Stimulated activated CD4-positive, alpha-beta T cell treated with anti-CD3 and anti-CD28 coated beads, Interleukin-12 subunit alpha, Interleukin-12 subunit beta, amount 100 ng/mL, for 24 hours (primary cell): ENCODE data around the gene CASR.

ENCODE experiments used
- DNase-seq, 2 experiments: peaks; one replicate each; pipeline ENCODE4 v3.0.0-alpha.2; 2020; ENCODE audit warnings: low read depth in 2 of 2

CASR gene

DNA sequence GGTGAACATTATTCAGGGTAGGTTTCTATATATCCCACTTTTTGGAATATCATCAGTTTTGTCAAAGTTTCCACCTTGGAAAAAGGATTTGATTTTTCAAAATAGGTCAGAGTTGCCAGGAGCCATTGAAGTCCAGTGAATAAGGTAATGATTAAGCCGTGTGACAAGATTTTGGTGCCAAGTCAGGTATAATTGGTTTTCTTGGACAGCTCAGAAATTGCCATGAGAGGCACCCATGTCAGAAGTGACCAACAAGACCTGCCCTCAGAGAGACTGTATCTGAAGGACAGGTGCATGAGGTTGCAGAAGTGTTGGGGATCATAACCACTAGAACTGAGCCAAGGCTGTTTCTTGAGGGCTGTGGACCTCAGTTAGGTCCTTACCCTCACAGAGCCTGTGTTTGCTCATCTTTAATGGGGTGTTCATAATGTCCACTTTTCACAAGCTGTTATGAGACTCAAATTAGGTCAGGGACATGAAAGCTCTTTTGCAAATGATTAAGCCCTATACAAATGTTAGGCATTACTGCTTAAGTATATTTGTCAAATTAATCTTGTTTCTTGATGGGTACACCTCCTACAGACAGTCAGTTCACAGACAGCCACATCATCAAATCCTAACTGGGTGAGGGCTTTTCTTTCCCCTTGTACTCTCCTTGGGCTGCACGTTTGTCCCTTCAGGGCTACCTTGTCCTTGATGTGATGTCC is 32.3 kb downstream of the CASR start:
- no peak for DNase-seq

DNA sequence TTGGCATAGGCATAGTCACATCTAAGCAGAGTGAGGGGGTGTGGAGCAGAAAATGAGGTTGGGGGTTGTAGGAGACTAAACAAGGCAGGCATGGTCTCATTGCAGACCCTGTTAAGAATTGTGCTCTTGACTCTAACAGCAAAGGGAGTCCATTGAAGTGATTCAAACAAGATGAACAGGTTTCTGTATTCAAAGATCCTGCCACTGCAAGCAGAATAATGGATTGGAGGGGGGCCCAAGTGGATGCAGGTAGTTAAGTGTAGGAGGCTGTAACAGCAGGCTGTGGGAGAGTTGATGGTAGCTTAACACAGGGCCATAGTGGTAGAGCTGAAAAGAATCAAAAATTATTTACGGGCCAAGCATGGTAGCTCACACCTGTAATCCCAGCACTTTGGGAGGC is 34.4 kb downstream of the CASR start:
- no peak for DNase-seq

DNA sequence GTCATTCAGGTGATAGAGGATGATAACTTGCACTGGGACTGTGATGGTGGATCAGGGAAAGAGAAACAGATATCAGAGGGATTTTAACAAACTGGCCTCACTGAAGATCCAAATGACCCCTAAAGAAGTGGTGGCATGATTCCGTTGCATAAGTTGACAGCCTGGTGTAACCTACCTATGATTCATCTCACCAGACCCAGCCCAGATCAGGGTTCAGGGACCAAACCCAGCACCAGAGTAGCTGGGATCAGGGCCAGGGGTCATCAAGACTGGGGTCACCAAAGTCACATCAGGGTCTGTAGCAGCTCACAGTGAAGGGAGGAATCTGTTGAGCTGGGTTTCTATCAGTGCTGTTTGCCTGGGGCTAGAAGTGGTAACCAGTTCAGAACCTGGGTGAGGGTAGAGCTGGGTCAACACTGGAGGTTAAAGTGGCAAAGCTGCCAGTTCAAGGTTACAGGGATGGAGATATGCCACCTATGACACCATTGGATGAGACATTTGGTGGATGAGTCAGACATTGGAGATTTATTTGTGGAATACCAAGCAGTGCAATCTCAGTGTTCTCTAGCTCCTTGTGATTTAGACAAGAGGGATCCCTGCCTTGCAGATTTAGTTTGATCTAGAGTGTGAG is 35.9 kb downstream of the CASR start:
- DNase-seq: no peak

DNA sequence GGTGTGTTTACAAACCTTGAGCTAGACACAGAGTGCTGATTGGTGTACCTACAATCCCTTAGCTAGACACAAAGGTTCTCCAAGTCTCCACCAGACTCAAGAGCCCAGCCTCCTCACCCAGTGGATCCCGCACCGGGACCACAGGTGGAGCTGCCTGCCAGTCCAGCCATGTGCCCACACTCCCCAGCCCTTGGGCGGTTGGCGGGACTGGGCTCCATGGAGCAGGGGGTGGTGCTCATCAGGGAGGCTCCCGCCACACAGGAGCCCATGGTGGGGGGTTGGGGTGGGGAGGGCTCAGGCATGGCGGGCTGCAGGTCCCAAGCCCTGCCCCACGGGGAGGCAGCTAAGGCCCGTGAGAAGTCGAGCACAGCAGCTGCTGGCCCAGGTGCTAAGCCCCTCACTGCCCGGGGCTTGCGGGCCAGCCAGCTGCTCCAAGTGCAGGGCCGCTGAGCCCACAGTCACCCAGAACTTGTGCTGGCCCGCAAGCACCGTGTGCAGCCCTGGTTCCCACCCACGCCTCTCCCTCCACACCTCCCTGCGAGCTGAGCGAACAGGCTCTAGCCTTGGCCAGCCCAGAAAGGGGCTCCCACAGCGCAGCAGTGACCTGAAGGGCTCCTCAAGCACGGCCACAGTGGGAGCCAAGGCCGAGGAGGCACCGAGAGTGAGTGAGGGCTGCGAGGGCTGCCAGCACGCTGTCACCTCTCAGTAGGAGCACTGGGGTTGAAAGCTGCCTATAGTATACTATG is 43.7 kb downstream of the CASR start:
- no peak for DNase-seq

DNA sequence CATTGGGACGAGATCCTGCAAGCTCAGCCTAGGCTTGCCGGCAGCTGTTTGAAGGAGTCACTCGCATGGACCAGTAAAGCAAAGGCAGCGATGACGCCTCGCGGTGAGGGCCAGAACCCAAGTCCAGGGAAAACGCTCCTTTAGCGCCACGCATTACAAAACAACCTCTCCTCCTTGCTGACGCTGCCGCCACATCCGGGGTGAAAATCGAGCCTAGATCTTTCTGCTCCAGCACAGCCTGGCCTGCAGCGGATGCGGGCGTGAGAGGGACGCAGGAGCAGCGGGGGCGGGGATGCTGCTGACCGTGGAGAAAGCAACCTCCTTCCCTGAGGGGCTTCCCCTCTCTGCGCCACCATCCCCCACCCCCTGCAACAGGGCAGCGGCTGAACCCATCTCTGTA is 46.7 kb downstream of the CASR start:
- DNase-seq: no peak

DNA sequence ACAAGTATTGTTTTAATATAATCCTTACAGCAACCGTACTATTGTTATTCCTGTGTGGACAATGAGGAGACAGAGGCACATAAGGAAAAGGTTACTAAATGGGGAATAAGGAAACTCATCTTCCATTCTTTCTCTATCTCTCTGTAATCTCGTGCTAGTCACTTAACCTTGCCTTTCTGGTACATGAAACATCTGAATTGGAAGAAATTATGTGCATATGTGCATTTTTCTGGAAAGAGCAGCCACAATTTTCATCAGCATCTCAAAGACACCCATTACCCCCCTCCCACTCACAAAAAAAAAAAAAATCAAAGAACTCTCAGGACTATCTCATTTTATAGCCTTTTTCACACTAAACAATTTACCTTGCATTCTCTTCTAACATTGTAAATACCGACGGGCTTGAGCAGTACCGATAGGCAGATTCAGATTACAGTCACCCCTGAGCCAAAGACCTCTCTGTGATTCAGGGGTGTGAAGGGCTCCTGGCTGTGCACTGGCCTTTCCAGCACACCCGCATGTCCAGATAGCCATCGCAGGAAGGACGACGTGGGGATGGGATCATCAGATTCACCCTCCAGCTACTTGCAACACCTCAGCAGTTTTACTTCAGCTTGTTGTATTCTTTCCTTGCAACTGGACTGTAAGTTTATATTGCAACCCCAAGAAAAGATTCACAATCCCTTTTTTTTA is 48.1 kb downstream of the CASR start:
- no peak for DNase-seq

DNA sequence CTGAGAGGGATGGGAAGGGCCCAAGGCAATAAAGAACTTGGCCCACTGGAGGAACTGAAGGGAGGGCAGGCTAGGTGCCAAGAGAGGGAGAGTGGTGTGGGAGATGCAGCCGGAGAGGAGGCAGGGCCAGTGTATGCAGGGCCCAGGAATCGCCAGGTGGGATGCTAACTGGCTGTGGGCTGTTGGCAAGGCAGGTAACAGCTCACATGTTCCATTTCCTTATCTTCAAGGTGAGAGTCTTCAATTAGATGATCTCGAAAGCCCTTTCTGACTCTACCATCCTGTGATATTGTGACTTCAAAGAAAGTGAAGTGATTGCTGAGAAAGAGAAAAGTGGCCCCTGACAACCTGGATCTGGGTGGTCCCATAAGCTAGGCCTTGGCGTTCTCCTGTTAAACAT is 49.0 kb downstream of the CASR start:
- no peak for DNase-seq

DNA sequence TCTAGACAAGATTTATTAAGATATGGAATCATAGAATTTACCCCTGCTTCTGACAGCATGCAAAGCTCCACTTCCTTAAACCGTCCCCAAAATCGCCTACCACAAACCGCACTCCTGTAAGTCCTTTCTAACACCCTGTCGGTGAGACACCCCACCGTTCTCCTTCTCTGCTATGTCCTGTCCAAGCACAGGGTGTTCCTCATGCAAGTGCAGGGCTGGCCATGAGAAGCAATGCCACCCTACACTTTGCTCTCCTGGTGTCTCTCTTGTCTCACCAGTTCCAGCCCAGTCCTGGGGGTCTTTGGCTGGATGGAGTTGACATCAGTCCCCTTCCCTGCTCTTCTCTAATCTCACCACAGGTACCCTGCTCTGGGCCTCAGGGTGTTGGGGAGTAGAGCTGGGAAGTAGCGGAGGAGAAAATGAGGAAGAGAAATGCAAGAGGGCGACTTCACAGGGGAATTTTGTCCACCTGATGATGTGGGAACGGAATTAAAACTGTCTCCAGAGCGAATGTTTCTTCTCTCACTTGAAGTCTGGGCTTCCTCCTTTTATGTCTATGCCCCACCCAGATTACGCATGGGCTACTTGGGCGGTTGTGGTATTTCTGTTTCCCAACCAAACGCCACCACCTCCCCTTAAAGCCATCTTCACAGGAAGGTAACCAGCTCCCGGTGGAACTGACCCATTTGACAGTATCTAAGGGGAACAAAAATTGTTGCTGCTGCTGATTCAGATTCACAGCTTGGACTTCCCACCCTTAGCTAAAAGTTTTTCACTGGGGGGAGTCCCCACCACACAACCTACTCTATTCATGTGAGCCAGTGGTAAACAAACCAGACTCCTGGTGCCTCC is 49.9 kb downstream of the CASR start:
- no peak for DNase-seq

DNA sequence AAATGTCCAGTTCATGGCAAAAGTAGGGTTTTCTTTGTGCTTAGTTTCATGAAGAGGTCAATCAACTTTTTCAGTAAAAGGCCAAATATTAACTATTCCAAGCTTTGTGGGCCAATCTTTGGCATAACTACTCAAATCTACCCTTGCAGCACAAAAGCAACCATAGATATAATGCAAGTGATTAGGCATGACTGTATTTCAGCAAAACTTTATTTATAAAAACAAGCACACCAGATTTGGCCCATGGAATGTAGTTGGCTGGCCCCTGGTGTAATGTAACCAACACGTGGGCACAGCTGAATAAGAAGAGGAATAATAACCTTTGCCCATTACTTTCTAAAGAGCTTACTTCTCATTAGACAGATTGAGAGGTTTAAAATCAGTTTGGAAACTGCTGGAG is 50.6 kb downstream of the CASR start:
- no peak for DNase-seq

DNA sequence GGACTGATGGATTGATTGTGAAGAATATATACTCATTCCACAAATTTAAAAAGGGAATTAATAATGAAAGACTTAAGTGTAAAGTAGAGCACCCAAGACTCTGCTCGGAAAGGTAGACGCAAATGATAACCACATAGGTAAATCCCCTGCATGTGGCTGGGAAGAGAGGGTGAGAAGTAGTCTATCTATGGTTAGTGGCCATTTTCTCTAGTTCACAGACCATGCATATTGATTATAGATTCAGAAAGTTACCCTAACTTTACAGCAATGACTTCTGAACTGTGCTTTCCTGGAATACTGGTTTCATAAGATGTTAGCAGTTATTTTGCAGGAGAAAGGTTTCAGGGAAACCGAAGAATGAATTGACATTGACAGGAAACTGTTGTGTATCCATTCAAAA is 51.7 kb downstream of the CASR start:
- no peak for DNase-seq

DNA sequence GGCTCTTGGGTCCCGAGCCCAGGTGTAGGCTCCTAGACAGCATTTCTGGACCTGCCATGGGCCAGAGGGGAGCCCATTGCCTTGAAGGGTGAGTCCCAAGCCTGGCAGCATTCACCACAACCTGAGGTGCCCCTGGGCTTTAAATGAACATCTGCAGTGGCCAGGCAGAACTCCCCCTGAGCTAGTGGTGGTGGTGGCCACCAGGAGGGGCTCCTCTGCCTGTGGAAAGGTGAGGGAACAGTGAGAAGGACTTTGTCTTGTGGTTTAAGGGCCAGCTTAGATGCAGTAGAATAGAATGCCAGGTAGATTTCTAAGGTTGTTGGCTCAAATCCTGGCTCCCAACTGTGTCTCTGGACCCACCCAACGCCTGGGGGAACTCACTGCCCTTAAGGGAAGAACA is 55.6 kb downstream of the CASR start:
- DNase-seq: no peak

DNA sequence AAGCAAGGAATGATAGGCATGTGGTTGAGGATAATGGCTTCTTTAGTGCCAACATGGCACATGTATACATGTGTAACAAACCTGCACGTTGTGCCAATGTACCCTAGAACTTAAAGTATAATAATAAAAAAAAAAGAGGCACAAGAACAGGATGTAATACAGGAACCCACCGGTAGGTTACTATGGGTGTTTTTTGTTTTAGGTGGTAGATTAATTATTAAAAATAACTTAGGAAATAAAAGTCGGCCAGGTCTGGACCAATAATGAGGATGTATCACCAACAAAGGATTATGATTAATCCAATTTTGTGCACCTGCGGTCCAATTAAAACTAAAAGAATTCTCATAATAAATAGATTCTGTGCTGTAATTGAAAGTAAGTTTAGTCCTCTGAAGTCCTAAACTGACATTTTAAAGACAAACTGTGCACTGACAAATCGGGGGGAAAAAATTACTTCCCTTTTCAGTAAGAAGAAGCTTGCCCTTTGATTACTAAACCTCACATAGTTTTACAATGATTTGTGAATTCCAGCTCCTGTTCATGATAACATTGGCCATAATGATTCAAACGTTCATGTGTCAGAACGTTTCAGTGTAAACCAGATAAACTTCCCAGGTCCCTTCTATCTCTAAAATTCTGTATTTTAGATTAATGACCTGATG is 62.2 kb downstream of the CASR start:
- no peak for DNase-seq

DNA sequence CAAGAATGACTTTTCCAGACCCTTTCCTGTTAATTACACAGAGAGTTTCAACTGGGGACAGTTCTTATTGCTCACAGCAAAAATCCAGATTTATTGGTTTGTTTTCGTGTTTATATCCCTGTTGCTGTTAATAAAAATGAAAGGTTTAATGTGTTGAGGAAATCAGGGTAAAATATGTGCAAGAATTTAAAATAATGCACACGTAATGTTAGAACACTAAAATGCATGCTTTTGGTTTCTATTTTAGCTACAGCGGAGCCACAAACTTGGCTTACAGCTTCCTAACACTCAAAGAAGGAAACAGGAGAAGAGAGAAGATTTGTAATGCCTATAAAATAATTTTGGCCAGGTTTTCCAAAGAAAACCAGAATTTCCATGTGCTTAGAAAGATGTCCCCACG is 62.7 kb downstream of the CASR start:
- DNase-seq: no peak

DNA sequence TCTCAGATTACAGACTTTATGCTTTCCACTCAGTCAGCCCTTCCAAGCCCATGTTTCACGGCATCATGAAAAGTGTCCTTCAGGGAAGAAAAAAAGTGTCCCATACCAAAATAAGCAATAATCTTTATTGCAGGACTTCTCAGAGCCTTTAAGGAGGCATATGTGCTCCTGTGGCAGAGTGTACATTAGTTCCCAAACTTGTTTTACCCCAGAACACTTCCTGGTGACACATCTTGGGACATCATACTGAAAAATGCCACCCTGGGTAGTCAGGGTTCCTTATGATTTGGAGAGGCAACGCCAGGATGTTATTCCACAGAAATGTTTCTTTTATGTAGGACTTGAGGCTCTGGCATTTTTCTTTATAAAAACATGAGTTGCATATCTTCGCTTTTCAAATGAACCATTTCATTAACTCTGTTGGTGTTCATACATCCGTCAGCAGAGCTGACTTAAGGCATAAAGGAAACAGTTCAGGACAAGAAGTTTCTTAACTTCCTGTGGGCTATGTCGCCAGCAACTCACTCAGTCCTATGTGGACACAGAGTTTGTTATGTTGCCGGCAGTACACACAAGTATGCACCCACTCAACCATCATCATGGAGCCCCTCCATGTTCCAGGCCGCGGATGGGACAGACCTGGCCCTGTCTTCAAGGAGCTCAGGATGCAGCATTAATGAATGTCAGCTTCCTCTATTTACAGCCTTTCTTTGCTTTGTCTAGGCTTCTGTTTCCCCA is 63.8 kb downstream of the CASR start:
- no peak for DNase-seq

DNA sequence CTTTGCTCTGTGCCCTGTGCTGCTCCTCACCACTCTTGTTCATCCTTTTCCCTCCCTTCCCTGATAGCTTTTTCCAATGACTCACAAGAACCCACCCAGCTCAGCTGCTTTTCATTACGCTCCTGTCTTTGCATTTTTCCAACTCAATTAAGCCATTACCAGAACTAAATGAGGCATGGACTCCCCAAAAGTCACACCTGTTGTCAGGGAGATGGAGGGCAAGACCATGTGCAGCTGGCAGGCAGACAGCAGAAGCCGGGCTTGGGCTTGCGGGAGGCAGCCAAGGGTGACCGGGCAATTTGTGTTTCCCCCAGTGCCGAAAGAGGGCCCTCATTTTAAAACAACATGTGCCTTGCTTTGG is 64.3 kb downstream of the CASR start:
- DNase-seq: no peak

DNA sequence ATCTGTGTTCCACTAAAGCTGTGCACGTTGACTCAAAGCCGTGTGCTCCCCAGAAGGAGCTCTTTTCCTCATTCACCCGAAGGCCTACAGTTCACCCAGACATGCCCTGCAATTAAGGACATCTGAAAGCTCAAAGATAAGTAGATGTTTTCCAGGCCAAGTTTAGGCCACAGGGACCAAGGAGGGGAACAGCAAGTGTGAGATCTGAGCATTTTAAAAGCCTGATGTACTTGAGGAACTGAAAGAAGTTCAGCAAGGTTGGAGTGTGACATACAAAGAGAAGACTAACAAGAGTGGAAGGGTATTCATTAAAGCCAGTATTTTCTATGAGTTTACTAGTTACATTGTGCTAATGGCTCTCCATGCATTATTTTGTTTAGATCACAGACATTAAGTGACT is 68.0 kb downstream of the CASR start:
- no peak for DNase-seq

DNA sequence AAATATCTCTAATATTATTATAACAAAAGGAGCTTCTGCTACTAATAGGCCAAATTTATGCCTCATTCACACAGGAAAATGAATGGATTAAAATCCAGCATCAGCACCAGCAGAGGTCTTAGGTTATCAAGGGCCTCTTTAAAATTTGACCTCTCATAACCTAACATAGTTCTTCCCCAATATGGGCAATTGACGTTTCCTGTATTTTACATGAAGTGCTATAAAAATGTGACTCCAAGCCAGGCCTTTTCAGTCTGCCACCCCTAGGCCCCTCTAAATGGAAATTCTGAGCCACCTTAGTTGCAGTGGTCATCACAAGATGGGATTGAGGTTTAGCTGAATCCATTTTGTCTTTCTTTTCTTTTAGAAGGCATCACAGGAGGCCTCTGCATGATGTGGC is 70.1 kb downstream of the CASR start:
- no peak for DNase-seq

DNA sequence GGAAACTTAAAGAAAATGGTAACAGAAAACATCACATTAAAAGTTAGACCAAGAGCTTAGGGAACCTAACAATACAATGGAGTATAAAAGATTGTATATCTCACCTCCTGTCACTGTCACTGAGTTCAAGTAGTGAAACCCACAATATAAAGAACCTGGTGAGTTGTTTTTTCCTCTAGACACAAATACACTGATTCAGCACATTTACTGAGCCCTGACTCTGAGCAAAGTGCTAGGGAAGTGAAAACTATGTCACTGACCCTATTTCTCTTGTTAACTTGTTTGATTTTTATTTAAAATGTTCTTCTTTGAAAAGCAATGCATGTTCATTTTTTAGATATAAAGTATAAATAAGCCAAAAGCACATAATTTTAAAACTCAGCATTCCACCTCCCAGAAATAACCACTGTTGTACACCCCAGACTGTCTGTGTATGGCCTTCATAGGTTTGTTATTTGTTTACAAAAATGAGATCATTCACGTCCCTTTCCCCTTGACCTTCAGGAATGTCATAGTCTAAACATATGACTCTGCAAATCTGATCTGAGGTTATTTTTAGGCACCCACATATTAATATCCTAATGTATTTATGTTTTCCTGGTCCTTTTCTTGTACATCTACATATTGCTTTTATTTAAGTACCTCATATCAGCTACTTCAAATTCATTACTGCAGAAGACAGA is 72.4 kb downstream of the CASR start:
- no peak for DNase-seq

DNA sequence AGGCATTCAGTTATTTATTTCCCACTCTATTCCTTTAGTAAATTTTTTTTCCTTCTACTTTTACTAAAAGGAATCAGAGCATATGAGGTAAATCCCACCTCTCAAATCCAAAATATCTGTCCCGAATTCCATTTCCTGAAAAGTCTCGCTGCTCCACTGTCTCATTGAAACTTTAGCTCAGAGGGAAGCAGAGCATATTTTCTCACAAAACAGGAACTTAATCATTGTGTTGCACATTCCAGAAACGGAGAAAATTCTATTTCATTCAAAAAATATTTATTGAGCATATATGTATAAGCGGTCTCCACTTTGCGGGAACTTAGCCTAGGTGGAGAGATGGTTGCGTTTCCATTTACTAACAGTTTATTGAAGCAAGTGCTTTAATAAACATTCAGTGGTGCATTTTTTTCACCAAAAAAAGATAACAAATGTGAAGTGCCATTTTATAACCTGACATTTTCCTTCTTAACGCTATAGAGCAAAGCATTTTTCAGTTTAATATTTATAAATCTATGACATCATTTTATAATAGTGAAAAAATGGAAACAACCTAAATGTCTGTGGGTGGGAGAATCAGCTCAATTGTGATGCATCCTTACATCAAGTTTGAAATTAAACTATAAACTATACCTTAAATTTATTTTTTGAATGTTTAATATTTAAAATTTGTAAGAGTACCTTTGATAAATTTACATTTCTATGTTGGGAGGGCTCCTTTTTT is 74.3 kb downstream of the CASR start:
- DNase-seq: no peak
